Neural progenitor cell (in vitro differentiated cells): ENCODE results near the gene PGP. TPM values are rescaled to one million over a fixed set of nuclear protein-coding genes. Genes with fewer than 3 reads are reported as not detected.
"Not testable (repeated sequence)": the region's sequence is repeated elsewhere in the genome, so short reads cannot be mapped to it uniquely, and the experiment has no call there.

ENCODE experiments used
- DNase-seq: peaks from one replicate; pipeline ENCODE4 v3.0.0-alpha.2; 2016; ENCODE audit warnings: low spot score
- H2AFZ ChIP-seq: fragments of 200-600 bp; sonication (generic); replicated peaks from 2 replicates; pipeline ENCODE4 v1.6.1; 2016; ENCODE audit warnings: antibody characterized with exemption
- H3F3A ChIP-seq: fragments of 200-600 bp; sonication (generic); 2 replicates; pipeline ENCODE4 v1.6.1; 2016; ENCODE audit warnings: antibody characterized with exemption, low read depth
- H3K27ac ChIP-seq: fragments of 200-600 bp; sonication (generic); 2 replicates; pipeline ENCODE4 v1.5.1; 2016; ENCODE audit warnings: mild to moderate bottlenecking
- H3K27me3 ChIP-seq: fragments of 200-600 bp; sonication (generic); 2 replicates; pipeline ENCODE4 v1.6.1; 2016; ENCODE audit warnings: mild to moderate bottlenecking, moderate library complexity
- H3K36me3 ChIP-seq: fragments of 200-600 bp; sonication (generic); 2 replicates; pipeline ENCODE4 v1.5.1; 2016
- H3K4me1 ChIP-seq: fragments of 200-600 bp; sonication (generic); 2 replicates; pipeline ENCODE4 v1.6.1; 2016; ENCODE audit warnings: mixed run types
- H3K4me2 ChIP-seq: fragments of 200-600 bp; sonication (generic); 2 replicates; pipeline ENCODE4 v1.6.1; 2016
- H3K4me3 ChIP-seq: fragments of 200-600 bp; sonication (generic); 2 replicates; pipeline ENCODE4 v1.5.1; 2016
- H3K79me2 ChIP-seq: fragments of 200-600 bp; sonication (generic); 2 replicates; pipeline ENCODE4 v1.6.1; 2016; ENCODE audit warnings: low read depth
- H3K9ac ChIP-seq: fragments of 200-600 bp; sonication (generic); 2 replicates; pipeline ENCODE4 v1.6.1; 2016
- H3K9me3 ChIP-seq: fragments of 200-600 bp; sonication (generic); 2 replicates; pipeline ENCODE4 v1.5.1; 2016; ENCODE audit warnings: low read depth
- H4K20me1 ChIP-seq: fragments of 200-600 bp; sonication (generic); 2 replicates; pipeline ENCODE4 v1.6.1; 2016; ENCODE audit warnings: low read depth
- H3K27ac Mint-ChIP-seq: 3 replicates; pipeline ENCODE4 v1.8.0; 2021; ENCODE audit warnings: mixed read lengths
- H3K27me3 Mint-ChIP-seq: 2 replicates; pipeline ENCODE4 v1.8.0; 2022; ENCODE audit warnings: low read depth, mild to moderate bottlenecking, inconsistent platforms, moderate library complexity, mixed read lengths; ENCODE audit not compliant: insufficient read depth
- H3K36me3 Mint-ChIP-seq: 3 replicates; pipeline ENCODE4 v1.8.0; 2021; ENCODE audit warnings: mixed read lengths
- H3K4me1 Mint-ChIP-seq: 3 replicates; pipeline ENCODE4 v1.8.0; 2021; ENCODE audit warnings: mixed read lengths
- H3K4me3 Mint-ChIP-seq: 3 replicates; pipeline ENCODE4 v1.8.0; 2021; ENCODE audit warnings: mild to moderate bottlenecking, moderate library complexity, mixed read lengths
- H3K9me3 Mint-ChIP-seq: 3 replicates; pipeline ENCODE4 v1.8.0; 2020; ENCODE audit warnings: mixed read lengths
- CTCF ChIP-seq: fragments of 200-600 bp; sonication (generic); IDR thresholded peaks from 2 replicates; pipeline ENCODE4 v1.5.1; 2017; ENCODE audit warnings: antibody characterized with exemption, mild to moderate bottlenecking
- EZH2 ChIP-seq: fragments of 200-600 bp; sonication (generic); IDR thresholded peaks from 2 replicates; pipeline ENCODE4 v1.6.1; 2017; ENCODE audit warnings: antibody characterized with exemption, mild to moderate bottlenecking, moderate library complexity
- EZH2phosphoT487 ChIP-seq: fragments of 200-600 bp; sonication (generic); IDR thresholded peaks from 2 replicates; pipeline ENCODE4 v1.6.1; 2017; ENCODE audit warnings: antibody characterized with exemption
- total RNA-seq: library from RNA; depleted of rRNA; stranded (reverse); fragments of >200 nt; gene quantifications from 2 replicates; pipeline ENCODE4 v1.2.3, GENCODE V29; 2015; ENCODE audit warnings: low replicate concordance

Gene PGP
- total RNA-seq, 1 donor from 2014 or later: 13.3 TPM

- H3K27ac Mint-ChIP-seq: no peak overlapping the region
- H3K4me1 Mint-ChIP-seq: no peaks in the 10 kb centered on the region
- Histone ChIP-seq H3K27ac (no peak overlapping the region), H3K9ac (no peak overlapping the region), H3F3A (peaks cover 12% of the 10 kb centered on the region), H4K20me1 (peaks cover 15% of the 10 kb centered on the region), H3K79me2 (peaks cover 19% of the 10 kb centered on the region), H3K4me2 (no peak overlapping the region), H3K27me3 (no peaks in the 10 kb centered on the region), H3K36me3 (no peaks in the 10 kb centered on the region), H3K9me3 (no peaks in the 10 kb centered on the region), H3K4me1 (peaks cover 2% of the 10 kb centered on the region), H2AFZ (no peak overlapping the region), H3K4me3 (no peak overlapping the region)
- no peak overlapping the region for H3K4me3 Mint-ChIP-seq
- peaks cover 9% of the 10 kb centered on the region for H3K36me3 Mint-ChIP-seq
- TF ChIP-seq EZH2phosphoT487 (no peak), EZH2 (no peak), CTCF (no peak)
- DNase-seq: no peak
- peaks cover 6% of the 10 kb centered on the region for H3K27me3 Mint-ChIP-seq
- no peaks in the 10 kb centered on the region for H3K9me3 Mint-ChIP-seq
Measured at GRCh38 chr16:2243781-2244180, 29.1 kb upstream of the PGP start.

- no peaks in the 10 kb centered on the region for H3K9me3 Mint-ChIP-seq
- peaks cover 22% of the 10 kb centered on the region for H4K20me1 ChIP-seq
- no peak overlapping the region for H3K4me3 Mint-ChIP-seq
- peaks cover 5% of the 10 kb centered on the region for H3K27me3 ChIP-seq
- no peak overlapping the region for H3K27ac Mint-ChIP-seq
- peaks cover 9% of the 10 kb centered on the region for H3K36me3 Mint-ChIP-seq
- no peak overlapping the region for H3K27ac ChIP-seq
- no peaks in the 10 kb centered on the region for H3K9me3 ChIP-seq
- peaks cover 12% of the 10 kb centered on the region for H3K79me2 ChIP-seq
- TF ChIP-seq EZH2 (no peak), EZH2phosphoT487 (no peak), CTCF (peak; percentile 7)
- H3K4me1 Mint-ChIP-seq: no peaks in the 10 kb centered on the region
- peaks cover 6% of the 10 kb centered on the region for H3K27me3 Mint-ChIP-seq
- H3K36me3 ChIP-seq: no peaks in the 10 kb centered on the region
- H3K4me2 ChIP-seq: no peak overlapping the region
- no peak overlapping the region for H2AFZ ChIP-seq
- no peak overlapping the region for H3K9ac ChIP-seq
- no peak for DNase-seq
- peaks cover 6% of the 10 kb centered on the region for H3K4me1 ChIP-seq
- peaks cover 17% of the 10 kb centered on the region for H3F3A ChIP-seq
- H3K4me3 ChIP-seq: no peak overlapping the region
Measured at GRCh38 chr16:2243031-2243528, 28.4 kb upstream of the PGP start.

- no peak for TF ChIP-seq CTCF
- no peak for TF ChIP-seq EZH2
- no peak for TF ChIP-seq EZH2phosphoT487
- H3K36me3 Mint-ChIP-seq: peaks cover 9% of the 10 kb centered on the region
- no peak for DNase-seq
- Histone ChIP-seq H4K20me1 (peaks cover 27% of the 10 kb centered on the region), H3K9ac (no peak overlapping the region), H3F3A (peaks cover 21% of the 10 kb centered on the region), H2AFZ (no peak overlapping the region), H3K36me3 (no peaks in the 10 kb centered on the region), H3K4me1 (peaks cover 10% of the 10 kb centered on the region), H3K27me3 (peaks cover 10% of the 10 kb centered on the region), H3K79me2 (peaks cover 7% of the 10 kb centered on the region), H3K4me3 (no peak overlapping the region), H3K27ac (no peak overlapping the region), H3K4me2 (no peak overlapping the region), H3K9me3 (no peaks in the 10 kb centered on the region)
- H3K4me3 Mint-ChIP-seq: no peak overlapping the region
- no peaks in the 10 kb centered on the region for H3K4me1 Mint-ChIP-seq
- H3K27me3 Mint-ChIP-seq: peaks cover 8% of the 10 kb centered on the region
- H3K27ac Mint-ChIP-seq: no peak overlapping the region
- H3K9me3 Mint-ChIP-seq: no peaks in the 10 kb centered on the region
Measured at GRCh38 chr16:2242598-2242997, 28.0 kb upstream of the PGP start.

- not testable (repeated sequence) for H2AFZ ChIP-seq, DNase-seq, H3K4me1 Mint-ChIP-seq, H3K9me3 Mint-ChIP-seq, H3K9ac ChIP-seq, H3K36me3 Mint-ChIP-seq, H3K79me2 ChIP-seq, H3K36me3 ChIP-seq, H3K9me3 ChIP-seq, H3K4me3 ChIP-seq, H3K4me3 Mint-ChIP-seq, H3K27ac ChIP-seq, H3K27ac Mint-ChIP-seq, H3K4me2 ChIP-seq
- Histone ChIP-seq H4K20me1 (peaks cover 50% of the 10 kb centered on the region), H3F3A (peaks cover 41% of the 10 kb centered on the region), H3K27me3 (peaks cover 31% of the 10 kb centered on the region), H3K4me1 (peaks cover 26% of the 10 kb centered on the region)
- peaks cover 11% of the 10 kb centered on the region for H3K27me3 Mint-ChIP-seq
Measured at GRCh38 chr16:2240331-2240730, 25.7 kb upstream of the PGP start.
